Stimulated activated CD8-positive, alpha-beta memory T cell treated with anti-CD3 and anti-CD28 coated beads, Interleukin-7, amount 100 ng/mL, for 1 hour (primary cell): ENCODE measurements around the gene KLHL3.

Experiments
- DNase-seq, 2 donors: peaks; one replicate each; pipeline ENCODE4 v3.0.0-alpha.2; 2020; ENCODE audit warnings: low read depth in 2 of 2

The KLHL3 gene

DNA sequence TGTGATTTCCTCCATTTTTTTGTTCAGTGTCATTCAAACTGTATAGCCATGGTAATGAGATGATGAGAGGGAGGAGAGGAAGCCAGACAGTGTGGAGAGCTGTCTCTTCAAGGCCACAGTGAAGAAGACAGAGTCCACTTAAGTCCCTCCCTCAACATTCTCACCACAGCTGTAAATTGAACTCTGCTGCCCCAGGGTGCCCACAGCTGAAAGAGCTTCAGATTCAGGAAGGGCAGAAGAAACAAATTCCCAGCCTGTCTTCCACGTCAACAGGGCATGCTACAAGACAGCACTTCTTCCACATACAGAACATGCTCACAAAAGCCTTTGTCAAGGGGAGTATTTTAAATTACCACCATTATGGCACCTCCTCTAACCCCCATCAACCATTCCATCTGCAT, 100.4 kb downstream of the KLHL3 start:
- no peak for DNase-seq

DNA sequence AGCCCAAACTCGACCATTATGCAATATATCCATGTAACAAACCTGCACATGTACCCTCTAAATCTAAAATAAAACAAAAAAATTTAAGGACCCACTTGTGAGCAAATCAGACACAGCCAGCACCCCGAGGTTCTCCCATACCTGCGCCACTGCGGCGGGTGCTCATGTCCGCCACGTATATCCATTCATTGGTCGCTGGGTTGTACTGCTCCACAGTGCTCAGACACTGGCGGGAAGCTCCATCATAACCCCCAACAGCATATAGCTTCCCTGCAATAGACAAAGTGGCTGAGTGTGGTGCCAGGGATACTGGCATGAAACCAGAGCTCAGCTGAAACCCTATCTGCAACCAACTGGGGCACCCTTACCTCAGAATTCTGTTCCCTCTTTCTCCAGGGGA, 102.0 kb downstream of the KLHL3 start:
- no peak for DNase-seq

DNA sequence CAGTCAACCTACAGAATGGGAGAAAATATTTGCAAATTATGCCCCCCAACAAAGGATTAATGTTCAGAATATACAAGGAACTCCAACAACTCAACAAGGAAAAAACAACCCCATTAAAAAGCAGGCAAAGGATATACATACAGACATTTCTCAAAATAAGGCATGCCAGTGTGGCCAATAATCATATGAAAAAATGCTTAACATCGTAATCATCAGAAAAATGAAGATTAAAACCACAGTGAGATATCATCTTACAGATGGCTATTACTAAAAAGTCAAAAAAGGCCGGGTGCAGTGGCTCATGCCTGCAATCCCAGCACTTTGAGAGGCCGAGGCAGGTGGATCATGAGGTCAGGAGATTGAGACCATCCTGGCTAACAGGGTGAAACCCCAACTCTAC, 103.2 kb downstream of the KLHL3 start:
- DNase-seq = no peak

DNA sequence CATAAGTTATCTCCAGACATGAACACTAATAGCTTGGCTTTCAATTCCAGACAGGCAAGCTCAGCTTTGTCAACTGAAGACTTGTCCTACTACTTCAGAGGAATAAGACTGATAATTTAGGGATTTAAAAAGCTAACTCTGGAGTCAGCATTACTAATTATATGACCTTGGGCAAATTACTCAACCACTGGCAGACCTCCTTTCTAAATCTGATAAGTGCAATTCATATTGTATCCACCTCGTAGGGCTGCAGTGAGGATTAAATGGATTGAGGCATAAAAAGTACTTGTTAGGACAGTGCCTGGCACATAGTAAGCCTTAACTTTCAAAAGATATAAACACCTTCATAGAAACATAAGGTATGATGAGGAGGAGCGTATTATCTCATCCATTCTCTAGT, 104.4 kb downstream of the KLHL3 start:
- no peak for DNase-seq

DNA sequence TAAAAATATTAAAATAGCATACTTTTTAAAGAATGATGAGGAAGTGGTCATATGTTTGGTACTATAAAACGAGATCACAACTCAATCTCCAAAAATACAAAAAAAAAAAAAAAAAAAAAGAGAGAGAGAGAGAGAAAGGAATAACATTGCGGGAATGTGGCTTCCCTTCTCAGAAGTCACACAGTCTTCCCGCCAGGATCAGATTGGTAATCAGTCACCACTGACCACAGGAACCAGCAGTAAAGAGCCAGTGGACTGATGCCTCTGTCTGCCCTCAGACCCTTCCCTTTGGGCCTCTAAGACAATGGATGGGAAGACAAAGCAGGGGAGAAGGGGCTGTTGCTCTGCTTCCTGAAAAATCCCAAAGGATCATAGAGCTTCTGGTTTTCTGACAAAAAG, 104.9 kb downstream of the KLHL3 start:
- DNase-seq = no peak

DNA sequence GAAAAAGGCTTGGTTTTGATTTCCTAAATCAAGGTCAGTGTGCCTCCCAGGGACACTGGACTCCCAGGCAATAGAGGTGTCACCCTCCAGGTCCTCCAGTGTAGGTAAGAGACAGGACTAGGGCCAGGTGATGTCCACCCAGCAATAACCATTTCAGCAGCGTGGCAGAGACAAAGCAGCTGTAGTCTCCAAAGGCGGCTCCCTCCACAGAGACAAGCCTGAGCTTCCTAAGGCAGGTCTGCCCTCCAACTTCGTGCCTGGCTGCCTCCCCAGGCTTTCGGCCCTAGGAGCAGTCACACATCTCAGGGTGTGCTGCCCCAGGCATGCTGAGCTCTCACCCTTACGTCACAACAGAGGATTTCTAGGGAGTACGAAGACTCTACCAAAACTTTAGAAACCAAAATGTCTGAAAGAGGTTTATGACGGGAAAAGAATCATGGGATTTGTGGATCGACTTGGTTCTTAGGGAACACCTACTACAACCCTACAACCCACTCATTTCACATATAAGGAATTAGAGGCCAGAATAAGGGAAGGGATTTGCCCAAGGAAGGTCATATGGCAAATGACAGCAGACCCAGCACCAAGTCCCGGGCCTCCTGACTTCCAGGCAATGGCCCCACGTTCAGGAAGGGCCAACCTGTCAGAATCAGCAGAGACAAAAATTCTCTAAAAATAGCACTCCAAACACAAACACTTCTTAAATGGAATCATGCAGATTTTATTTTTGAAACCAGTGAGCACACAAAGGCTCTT, 105.5 kb downstream of the KLHL3 start:
- no peak for DNase-seq

DNA sequence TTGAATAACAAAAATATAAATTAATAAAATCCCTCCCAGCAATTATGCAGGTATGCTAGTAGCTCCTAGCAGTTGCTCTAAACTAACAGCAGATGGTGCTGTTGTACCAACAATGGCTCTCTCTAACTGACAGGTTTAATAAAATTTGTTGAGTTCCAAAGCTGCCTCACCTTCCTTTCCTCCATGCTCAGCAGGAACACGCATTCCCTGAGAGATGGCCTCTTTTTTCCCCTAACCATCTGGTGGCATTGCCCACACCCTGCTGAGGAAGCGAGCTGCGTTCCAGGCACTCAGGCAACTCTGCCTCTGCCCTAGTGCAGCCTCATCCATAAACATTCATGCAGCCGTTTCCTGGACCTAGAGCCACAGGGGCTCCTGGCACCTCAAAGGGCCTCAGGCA, 106.2 kb downstream of the KLHL3 start:
- no peak for DNase-seq

DNA sequence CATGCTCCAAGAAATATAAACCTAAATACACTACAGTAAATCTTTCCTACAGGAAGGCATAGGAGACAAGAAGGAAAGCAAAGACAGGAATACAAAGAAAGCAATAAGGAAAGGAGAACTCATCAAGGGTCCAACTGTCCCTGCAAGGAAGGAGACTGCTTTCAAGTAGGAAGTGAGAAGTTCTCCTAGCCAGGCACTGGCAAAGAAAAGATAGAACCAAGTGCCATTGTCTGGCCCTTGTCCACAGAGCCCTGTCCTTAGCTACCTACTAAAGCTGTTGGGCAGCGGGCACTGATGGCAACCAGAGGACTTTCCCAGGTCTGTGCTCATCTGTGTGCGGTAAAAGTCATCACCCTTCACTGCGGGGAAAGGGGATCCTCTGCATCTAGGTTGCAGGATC, 108.2 kb downstream of the KLHL3 start:
- DNase-seq = no peak

DNA sequence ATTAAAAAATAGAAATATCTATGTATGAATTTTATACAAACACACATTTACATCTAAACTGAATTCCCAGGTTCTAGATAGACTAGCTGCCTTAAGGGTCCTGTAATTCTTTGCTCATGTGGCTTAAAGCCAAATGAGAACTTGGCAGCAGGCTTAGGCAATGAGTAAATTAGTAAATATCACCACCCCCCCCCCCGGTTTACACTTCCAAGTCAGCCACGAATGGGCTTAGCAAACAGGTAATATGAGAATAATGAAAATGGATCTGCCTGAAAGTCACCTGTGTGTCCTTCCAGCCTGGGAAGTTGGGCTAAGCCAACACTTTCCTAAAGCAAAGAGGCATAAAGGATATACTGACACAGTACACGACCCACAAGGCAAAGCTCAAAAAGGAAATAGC, 108.6 kb downstream of the KLHL3 start:
- DNase-seq = no peak

DNA sequence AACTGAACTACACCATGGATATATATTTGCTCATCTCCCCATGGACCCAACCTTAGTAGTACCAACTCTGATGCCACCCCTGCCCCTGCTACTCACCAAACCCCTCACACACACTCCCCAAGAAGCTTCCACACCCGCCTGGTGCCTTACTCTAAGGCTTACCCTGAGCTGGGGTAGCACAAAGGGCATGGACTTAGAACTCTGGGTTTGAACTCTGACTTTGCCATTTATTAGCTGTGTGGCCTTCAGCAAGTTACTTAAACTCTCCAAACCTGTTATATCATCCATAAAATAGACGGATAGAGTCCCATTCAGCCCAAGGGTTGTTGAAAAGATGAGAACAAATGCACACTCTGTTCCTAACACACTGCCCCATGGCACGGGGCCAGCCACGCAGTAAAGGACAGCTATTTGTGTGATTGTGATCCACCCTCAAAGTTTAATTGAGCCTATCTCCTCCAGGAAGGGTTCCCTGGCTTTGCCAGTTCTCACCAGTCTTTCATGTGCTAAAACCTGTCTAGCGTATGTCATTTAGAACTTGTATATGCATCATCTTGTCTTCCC, 111.0 kb downstream of the KLHL3 start:
- DNase-seq = no peak

DNA sequence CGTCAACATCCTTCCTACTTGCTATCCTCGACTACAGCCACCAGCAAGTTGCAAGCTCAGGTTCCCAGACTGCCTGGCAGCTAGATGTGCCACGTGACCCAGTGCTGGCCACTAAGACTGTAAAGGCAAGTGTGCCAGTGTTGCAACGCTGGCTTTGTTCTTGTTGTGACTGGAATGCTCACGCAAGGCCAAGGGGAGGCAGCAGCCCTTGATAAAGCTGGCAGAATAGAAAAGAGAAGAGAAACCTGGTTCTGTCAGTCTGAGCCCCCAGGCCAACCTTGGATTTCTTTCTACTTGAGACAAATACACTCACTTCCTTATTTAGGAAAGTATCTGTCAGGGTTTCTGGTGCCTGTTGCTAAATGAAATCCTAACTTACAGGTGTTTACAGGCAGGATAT, 113.0 kb downstream of the KLHL3 start:
- no peak for DNase-seq

DNA sequence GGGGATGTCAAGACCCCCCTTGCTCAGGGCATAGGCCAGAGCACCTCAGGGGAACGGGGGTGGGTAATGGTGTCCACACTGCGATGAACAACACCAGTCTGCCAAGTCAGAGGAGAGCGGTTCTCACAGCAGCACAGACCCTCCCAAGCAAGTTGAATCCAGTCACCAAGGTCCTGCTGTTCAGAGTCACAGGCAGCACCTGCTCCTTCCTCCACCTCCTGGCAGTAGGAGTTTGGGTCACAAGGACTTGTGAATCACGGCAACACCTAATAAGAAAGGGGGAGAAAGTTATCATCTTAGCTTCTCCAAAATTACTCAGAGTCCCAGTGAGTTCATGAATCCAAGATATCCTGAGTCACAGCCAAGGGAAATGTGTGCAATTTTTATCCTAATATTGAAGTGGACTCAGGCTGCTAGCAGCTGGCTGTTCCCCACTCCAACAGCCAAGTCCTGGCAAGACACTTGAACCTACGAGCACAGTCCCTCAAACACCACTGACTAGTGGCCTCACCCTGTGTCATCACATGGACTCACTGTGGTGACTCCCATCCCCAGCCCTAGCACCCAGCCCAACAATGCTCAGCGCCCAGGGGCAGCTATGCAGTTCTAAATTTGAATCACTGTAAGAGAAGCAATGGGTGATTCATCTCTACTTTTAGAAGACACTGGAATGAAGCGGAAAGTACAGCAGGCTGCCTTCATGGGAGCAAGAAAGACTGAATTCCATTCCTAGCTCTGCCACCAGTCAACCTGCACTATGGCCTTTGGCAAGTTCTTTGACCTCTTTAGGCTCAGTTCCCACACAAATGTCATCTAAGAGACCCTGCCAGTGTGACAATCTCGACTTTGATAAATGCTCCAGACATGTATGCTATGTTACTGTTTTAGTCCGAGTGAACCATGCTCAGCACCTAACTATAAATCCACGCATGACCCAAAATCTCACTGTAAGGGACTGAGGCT, 113.7 kb downstream of the KLHL3 start:
- DNase-seq = no peak

DNA sequence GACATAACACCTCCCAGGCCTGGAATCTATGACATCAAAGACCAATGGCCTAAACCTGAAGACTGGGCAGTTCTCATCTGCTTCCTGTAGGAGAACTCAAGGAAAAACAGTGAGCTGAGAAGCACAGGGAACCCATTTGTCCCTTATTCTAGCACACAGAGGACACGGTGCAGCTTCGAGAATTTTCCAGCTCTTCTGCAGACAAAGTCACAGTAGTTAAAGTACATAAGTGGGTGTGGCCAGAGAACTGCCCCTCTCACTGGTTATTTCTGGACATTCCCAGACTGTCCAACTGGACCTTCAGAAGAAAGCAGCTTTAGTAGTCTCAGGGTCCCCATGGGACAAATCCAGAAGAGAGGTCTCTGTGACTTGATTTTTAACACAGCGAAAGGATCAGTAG, 114.6 kb downstream of the KLHL3 start:
- DNase-seq = no peak

DNA sequence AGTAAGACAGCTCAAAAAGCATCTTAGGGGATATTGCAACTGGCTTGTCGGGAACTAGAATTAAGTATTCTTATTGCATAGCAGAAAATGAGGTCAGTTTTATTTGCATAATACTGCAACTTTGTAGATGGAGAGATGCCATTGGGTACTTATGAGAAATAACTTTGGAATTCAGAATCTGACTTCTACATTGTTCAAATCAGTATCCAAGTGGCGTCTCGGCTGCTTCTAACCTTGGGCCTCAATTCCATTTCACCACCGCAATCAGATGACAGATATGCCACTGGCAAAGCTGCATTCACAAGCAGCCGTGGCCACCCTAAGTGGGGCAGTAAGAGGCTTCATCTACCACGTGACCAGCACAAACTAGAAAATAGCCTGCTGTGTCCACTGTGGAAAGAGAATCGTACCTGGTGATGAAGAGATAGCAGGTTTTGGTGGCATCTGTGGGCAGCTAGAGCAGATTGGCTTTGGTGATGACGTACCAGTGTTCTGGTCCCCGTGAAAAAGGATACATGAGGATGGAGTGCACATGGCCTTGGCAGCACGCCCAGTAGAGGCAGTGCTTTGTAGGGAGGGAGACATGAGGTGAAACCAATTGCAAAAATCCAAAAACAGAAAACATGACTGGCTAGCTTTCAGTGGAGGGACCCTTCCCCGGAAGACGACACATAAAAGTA, 116.6 kb downstream of the KLHL3 start:
- DNase-seq = no peak

DNA sequence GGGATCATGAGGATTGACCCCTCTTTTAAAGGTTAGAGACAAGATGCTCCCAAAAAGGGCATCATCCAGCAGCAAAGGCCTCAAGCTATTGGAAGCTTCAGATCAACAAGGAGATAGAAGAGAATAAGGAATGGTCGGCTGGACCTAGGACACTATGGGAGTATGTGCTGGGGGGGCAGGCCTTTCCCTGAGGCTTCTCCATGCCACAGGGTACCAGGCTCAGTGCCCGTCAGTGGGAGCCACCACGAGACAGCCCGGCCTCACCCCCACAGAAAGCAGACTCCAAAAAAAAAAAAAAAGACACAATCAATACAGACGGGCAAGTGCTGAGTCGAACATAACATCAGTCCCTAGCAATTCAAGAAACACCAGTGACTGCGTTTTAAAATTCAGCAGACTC, 117.4 kb downstream of the KLHL3 start:
- DNase-seq = no peak

DNA sequence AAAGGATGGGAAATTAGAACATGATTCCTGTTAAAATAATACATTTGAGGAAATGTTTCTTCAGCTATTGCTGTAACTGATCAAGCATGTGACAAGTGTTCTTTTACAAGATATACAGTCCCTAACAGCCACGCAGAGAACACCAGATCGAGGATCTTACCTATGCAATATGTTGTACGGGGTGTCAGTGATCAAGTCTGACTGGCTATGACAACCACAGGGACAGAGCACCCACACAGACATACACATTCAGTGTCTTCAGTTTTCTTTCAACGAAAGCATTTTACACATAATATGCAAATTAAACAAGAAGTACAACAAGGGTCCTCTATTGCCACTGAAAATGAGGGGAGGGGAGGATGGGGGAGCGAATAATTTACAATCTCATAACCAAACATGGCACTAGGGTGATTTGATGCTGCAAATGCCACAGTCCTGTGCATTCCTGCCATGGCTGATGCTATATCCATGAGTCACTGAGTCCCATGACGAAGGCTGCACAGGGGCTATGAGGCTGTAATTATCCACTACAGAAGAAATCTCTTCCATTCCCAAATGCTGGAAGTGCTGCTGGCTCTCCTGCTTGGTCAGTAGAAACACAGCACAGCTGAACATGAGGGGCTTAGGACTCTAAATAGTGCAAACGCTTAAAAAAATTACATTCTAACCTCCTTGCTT, 118.2 kb downstream of the KLHL3 start:
- no peak for DNase-seq

DNA sequence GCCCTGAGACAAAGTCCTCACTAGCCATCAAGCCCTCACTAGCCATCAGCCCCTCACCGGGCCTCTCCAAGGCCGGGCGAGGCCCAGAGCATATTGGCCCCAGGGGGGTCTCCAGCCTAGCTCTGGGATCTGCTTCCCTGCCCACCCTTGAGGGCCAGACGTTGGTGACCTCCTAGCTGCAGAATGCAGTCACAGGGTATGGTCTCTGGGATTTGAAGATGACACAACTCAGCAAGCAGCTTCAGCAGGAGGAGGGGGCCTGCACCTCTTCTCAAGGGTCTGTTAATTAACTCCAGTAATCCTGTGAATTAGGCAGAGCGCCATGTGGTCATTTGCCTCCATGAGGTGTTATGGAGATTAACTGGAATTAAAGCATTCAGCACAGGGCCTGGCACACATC, 119.8 kb downstream of the KLHL3 start:
- DNase-seq = no peak

DNA sequence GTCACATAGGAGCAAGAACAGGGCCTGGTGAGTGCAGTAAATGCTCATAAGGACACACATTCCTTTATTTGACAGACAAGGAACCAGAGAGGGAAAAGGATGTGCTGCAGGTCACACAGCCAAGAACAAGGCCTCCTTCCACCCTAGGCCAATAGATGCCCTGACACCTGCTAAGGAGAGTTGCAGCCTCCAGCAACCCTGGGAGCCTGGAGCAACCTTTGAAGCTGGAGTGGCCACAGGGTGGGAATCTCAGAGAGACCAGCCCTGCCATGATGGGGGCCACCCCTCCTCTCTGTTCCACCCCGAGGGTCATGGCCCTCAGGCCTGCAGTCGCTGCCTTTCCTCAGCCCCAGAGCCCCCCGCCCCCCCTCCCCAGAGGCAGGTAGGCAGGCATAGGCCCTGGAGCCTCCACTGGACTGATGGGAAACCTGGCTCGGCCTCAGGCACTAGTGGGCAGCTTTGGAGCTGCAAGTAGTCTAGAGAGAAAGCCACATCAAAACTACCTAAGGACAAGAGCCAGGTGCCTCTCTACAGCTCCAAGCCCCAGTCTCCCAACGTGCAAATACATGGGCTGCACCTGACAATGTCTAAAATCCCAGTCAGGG, 120.6 kb downstream of the KLHL3 start:
- DNase-seq = no peak

DNA sequence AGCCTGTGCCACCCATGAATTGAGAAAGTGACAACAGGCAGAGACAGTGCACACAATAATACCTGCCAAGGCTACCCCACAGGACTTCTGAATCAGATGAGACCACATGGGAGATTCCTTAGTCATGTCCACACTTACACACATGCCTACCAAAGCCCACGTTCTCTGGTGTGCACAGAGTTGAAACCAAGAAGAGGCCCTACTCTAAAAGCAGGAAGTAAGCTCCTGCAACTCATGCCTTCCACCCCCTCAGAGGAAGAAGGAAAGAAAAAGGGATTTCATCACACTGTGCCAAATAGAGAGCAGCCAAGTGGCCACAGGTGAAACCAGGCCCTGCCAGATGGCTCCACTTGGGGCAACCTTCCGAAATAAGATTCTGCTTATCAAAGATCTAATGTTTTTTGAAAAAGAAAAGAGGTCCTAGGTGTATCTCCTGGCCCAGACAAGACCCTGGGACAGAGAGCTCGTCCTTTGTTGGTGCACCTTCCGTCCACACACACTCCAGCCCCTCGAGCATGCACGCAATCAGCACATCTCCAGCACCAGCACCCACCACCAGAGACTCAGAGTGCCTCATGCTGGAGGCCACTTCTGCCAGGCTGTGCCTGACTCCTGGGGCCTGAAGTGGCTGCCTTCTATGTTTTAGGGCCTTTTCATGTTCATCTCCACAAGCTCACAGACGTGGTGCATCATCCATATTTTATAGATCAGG, 122.2 kb downstream of the KLHL3 start:
- DNase-seq = no peak

DNA sequence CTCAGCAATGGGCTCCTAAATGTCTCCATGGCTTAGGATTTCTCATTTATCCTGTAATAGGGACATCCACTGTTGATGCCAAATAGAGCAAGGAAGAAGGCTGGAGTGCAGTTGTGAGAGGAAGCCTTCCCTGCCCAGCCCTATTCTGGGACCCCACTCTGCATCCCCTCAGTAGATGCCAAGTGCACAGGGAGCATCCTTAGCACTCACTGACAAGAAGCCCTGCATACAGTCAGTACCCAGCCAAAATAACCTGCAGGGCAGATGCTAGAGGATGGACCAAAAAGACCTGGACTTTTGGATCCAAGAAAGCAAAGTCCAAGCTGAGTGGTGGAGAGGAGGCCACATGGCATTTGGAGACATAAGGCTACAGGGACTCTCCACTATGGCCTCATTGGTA, 123.3 kb downstream of the KLHL3 start:
- no peak for DNase-seq
